PC-9 (cell line): ENCODE measurements around the gene SEC23IP. TPM values are rescaled to one million over a fixed set of nuclear protein-coding genes. Genes with fewer than 3 reads are reported as not detected.

Experiments used
- BruUV-seq: library from RNA; stranded (reverse); fragments of 400-500 nt; replicated peaks from 2 replicates; lab custom pipeline; 2021; lab: Mats Ljungman, UMichigan
- CTCF ChIA-PET: fragments of 300-600 bp; sonication (Branson Sonifier 250); formaldehyde crosslinking; loops from one replicate; lab custom pipeline; 2022; ENCODE audit warnings: antibody characterized with exemption; lab: Charles Lee
- POLR2A ChIA-PET: fragments of 300-600 bp; sonication (Branson Sonifier 250); formaldehyde crosslinking; loops from one replicate; lab custom pipeline; 2022; ENCODE audit warnings: antibody characterized with exemption; ENCODE audit not compliant: unreplicated experiment; lab: Charles Lee
- DNase-seq, 2 experiments: peaks; one replicate each; pipeline versions ENCODE4 v3.0.0 to v3.0.0-alpha.2; 2015 to 2022; ENCODE audit warnings: mixed read lengths in 1 of 2
- H2AFZ ChIP-seq: fragments of 200-600 bp; sonication (generic); 2 replicates; pipeline ENCODE4 v1.8.1; 2017; ENCODE audit warnings: antibody characterized with exemption
- H3F3A ChIP-seq: fragments of 200-600 bp; sonication (generic); 2 replicates; pipeline ENCODE4 v1.8.1; 2017; ENCODE audit warnings: antibody characterized with exemption, mild to moderate bottlenecking, low read depth; ENCODE audit not compliant: insufficient read depth
- H3K27ac ChIP-seq: fragments of 200-600 bp; sonication (generic); 2 replicates; pipeline ENCODE4 v1.6.1; 2016; ENCODE audit warnings: mixed run types
- H3K27me3 ChIP-seq: fragments of 200-600 bp; sonication (generic); 2 replicates; pipeline ENCODE4 v1.6.1; 2016; ENCODE audit warnings: low read depth, mixed run types; ENCODE audit not compliant: insufficient read depth
- H3K36me3 ChIP-seq: fragments of 200-600 bp; sonication (generic); 2 replicates; pipeline ENCODE4 v1.6.1; 2016; ENCODE audit warnings: low read depth, mixed run types
- H3K4me1 ChIP-seq: fragments of 200-600 bp; sonication (generic); replicated peaks from 2 replicates; pipeline ENCODE4 v1.6.1; 2016; ENCODE audit warnings: mixed run types; ENCODE audit not compliant: insufficient read depth
- H3K4me2 ChIP-seq: fragments of 200-600 bp; sonication (generic); 2 replicates; pipeline ENCODE4 v1.6.1; 2017; ENCODE audit warnings: mixed run types
- H3K4me3 ChIP-seq: fragments of 200-600 bp; sonication (generic); 2 replicates; pipeline ENCODE4 v1.6.1; 2016; ENCODE audit warnings: mixed run types
- H3K79me2 ChIP-seq: fragments of 200-600 bp; sonication (generic); 2 replicates; pipeline ENCODE4 v1.6.1; 2017; ENCODE audit warnings: low read depth, mixed run types
- H3K9me2 ChIP-seq: fragments of 200-600 bp; sonication (generic); 2 replicates; pipeline ENCODE4 v1.8.1; 2017; ENCODE audit warnings: mild to moderate bottlenecking; ENCODE audit not compliant: insufficient read depth
- H3K9me3 ChIP-seq: fragments of 200-600 bp; sonication (generic); 2 replicates; pipeline ENCODE4 v1.8.1; 2016; ENCODE audit warnings: low read depth; ENCODE audit not compliant: insufficient read depth
- H4K20me1 ChIP-seq: fragments of 200-600 bp; sonication (generic); 2 replicates; pipeline ENCODE4 v1.8.1; 2017; ENCODE audit not compliant: insufficient read depth
- CTCF ChIP-seq: fragments of 200-600 bp; sonication (generic); conservative IDR thresholded peaks from 2 replicates; pipeline ENCODE4 v1.6.1; 2017; ENCODE audit warnings: mixed run types, antibody characterized with exemption, mild to moderate bottlenecking, moderate library complexity
- EZH2 ChIP-seq: fragments of 200-600 bp; sonication (generic); IDR thresholded peaks from 2 replicates; pipeline ENCODE4 v1.8.0; 2017; ENCODE audit warnings: antibody characterized with exemption, low read depth
- intact Hi-C: fragments of 100-400 bp; cut with micrococcal nuclease; formaldehyde crosslinking; loops from one replicate; pipeline ENCODE4 v1.10.0; 2022; ENCODE audit not compliant: unreplicated experiment
- total RNA-seq: library from RNA; stranded (reverse); gene quantifications from 2 replicates; pipeline ENCODE4 v1.2.3, GENCODE V29; 2021

Gene SEC23IP
- total RNA-seq, 1 experiment from 2014 or later, result 33.2 TPM

DNA sequence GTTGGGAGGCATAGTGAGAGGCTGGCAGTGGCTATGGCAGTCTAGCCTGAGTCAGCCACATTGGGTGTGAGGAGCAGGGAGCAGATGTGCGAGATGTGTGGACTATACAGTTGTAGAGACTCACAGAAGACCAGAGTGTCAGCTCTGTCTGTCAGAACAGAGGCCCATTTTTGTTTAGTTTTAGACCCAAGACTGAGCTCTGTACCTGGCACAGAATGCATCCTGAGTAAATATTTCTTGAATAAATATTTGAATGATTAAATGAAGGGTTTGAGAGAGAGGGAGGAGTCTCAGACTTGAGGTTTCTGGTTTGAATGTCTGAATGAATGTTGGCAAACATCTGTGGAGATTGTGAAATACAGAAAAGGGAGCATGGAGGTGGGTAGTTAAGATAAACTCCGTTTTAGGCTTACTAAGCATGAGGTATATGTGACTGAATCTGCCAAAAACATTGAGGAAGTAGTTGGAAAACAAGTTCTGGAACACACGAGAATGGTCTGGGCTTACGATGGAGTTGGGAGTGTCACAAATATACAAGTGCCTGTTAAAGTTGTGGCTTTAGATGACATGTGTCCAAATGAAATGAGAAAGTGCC is 3.6 kb downstream of the SEC23IP start:
- POLR2A ChIA-PET, result no interaction called here

GRCh38 chr10:119896937-119897770 is 4.6 kb downstream of the SEC23IP start:
- H2AFZ ChIP-seq, result no peak overlapping the region
- no peaks in the 10 kb centered on the region for H3K9me3 ChIP-seq
- H3K4me3 ChIP-seq, result no peak overlapping the region
- no peak for TF ChIP-seq EZH2
- no peaks in the 10 kb centered on the region for H3K9me2 ChIP-seq
- DNase-seq, result no peak
- no peak overlapping the region for H3K4me2 ChIP-seq
- no TSS peak for BruUV-seq
- H3K4me1 ChIP-seq, result peaks cover 7% of the 10 kb centered on the region; the same call in 1 of the 2 replicates
- no peak overlapping the region for H3K27ac ChIP-seq
- CTCF ChIA-PET, result no interaction called here
- peaks cover 18% of the 10 kb centered on the region for H4K20me1 ChIP-seq
- POLR2A ChIA-PET, result interaction anchor here (0.7 kb wide), 1 partner anchor 1375 kb away, joined by 4 read pairs; no protein-coding TSS in a partner anchor
- no peaks in the 10 kb centered on the region for H3K27me3 ChIP-seq
- intact Hi-C loops, result no loop called here
- H3K79me2 ChIP-seq, result peaks cover 62% of the 10 kb centered on the region
- 0 out of 2 replicates have a peak, but pooled peaks cover 8% of the 10 kb centered on the region for H3K36me3 ChIP-seq
- H3F3A ChIP-seq, result no peaks in the 10 kb centered on the region

More for the DNA sequence above, 3.6 kb downstream of the SEC23IP start:
- Histone ChIP-seq H3K79me2 (peaks cover 62% of the 10 kb centered on the region), H3F3A (no peaks in the 10 kb centered on the region), H3K36me3 (0 out of 2 replicates have a peak, but pooled peaks cover 8% of the 10 kb centered on the region), H3K27ac (0 out of 2 replicates have a peak overlapping the region, but pooled peaks have one; percentile 6), H3K9me3 (no peaks in the 10 kb centered on the region), H3K9me2 (no peaks in the 10 kb centered on the region), H3K4me1 (peaks cover 11% of the 10 kb centered on the region; the same call in 1 of the 2 replicates), H3K27me3 (no peaks in the 10 kb centered on the region), H4K20me1 (peaks cover 16% of the 10 kb centered on the region), H3K4me2 (no peak overlapping the region), H2AFZ (no peak overlapping the region), H3K4me3 (no peak overlapping the region)
- DNase-seq, result no peak
- CTCF ChIA-PET, result no interaction called here
- BruUV-seq, result no TSS peak
- intact Hi-C loops, result no loop called here
- TF ChIP-seq CTCF (no peak), EZH2 (no peak)

- H3K4me3 ChIP-seq, result no peak overlapping the region
- no peaks in the 10 kb centered on the region for H3K9me3 ChIP-seq
- POLR2A ChIA-PET, result no interaction called here
- H3K9me2 ChIP-seq, result no peaks in the 10 kb centered on the region
- H3F3A ChIP-seq, result no peaks in the 10 kb centered on the region
- TF ChIP-seq EZH2 (no peak), CTCF (no peak)
- no TSS peak for BruUV-seq
- no peaks in the 10 kb centered on the region for H3K27me3 ChIP-seq
- H3K4me2 ChIP-seq, result no peak overlapping the region
- CTCF ChIA-PET, result no interaction called here
- DNase-seq, result no peak
- no peak overlapping the region for H3K27ac ChIP-seq
- H2AFZ ChIP-seq, result no peak overlapping the region
- peaks cover 5% of the 10 kb centered on the region; the same call in 1 of the 2 replicates for H3K4me1 ChIP-seq
- 0 out of 2 replicates have a peak, but pooled peaks cover 8% of the 10 kb centered on the region for H3K36me3 ChIP-seq
- H4K20me1 ChIP-seq, result peaks cover 26% of the 10 kb centered on the region
- intact Hi-C loops, result no loop called here
- H3K79me2 ChIP-seq, result peaks cover 52% of the 10 kb centered on the region
These were observed 6.0 kb downstream of the SEC23IP start for GRCh38 chr10:119898577-119898976.
